GM23338 (cell line): ENCODE data around the gene HMOX1. TPM values are rescaled to one million over a fixed set of nuclear protein-coding genes. Genes with fewer than 3 reads are reported as not detected.

ENCODE experiments used
- ATAC-seq: fragments of 200-7000 bp; cut with Tn5 transposase; 3 replicates; pipeline ENCODE4 v1.9.1; 2020
- DNase-seq: peaks from one replicate; pipeline ENCODE4 v3.0.0-alpha.2; 2015; ENCODE audit warnings: low spot score
- H2AFZ ChIP-seq: fragments of 200-600 bp; sonication (generic); 2 replicates; pipeline ENCODE4 v1.8.0; 2016; ENCODE audit warnings: antibody characterized with exemption, mild to moderate bottlenecking, moderate library complexity
- H3F3A ChIP-seq: fragments of 200-600 bp; sonication (generic); replicated peaks from 2 replicates; pipeline ENCODE4 v1.8.0; 2017; ENCODE audit warnings: antibody characterized with exemption, mixed run types, low read depth
- H3K27ac ChIP-seq: fragments of 200-600 bp; sonication (generic); 2 replicates; pipeline ENCODE4 v1.6.1; 2016; ENCODE audit warnings: low read depth
- H3K27me3 ChIP-seq: fragments of 200-600 bp; sonication (generic); 2 replicates; pipeline ENCODE4 v1.8.0; 2016; ENCODE audit warnings: mild to moderate bottlenecking, mixed run types, moderate library complexity; ENCODE audit not compliant: insufficient read depth
- H3K36me3 ChIP-seq: fragments of 200-600 bp; sonication (generic); 2 replicates; pipeline ENCODE4 v1.8.0; 2016; ENCODE audit warnings: mild to moderate bottlenecking; ENCODE audit not compliant: insufficient read depth
- H3K4me1 ChIP-seq: fragments of 200-600 bp; sonication (generic); 2 replicates; pipeline ENCODE4 v1.8.0; 2016; ENCODE audit warnings: mild to moderate bottlenecking, moderate library complexity; ENCODE audit not compliant: insufficient read depth
- H3K4me2 ChIP-seq: fragments of 200-600 bp; sonication (generic); 2 replicates; pipeline ENCODE4 v1.7.1; 2017; ENCODE audit warnings: mixed run types
- H3K4me3 ChIP-seq: fragments of 200-600 bp; sonication (generic); 2 replicates; pipeline ENCODE4 v1.6.1; 2016; ENCODE audit warnings: mixed run types
- H3K79me2 ChIP-seq: fragments of 200-600 bp; sonication (generic); replicated peaks from 2 replicates; pipeline ENCODE4 v1.8.0; 2017; ENCODE audit warnings: mild to moderate bottlenecking; ENCODE audit not compliant: insufficient read depth
- H3K9me2 ChIP-seq: fragments of 200-600 bp; sonication (generic); 2 replicates; pipeline ENCODE4 v1.8.0; 2017; ENCODE audit not compliant: insufficient read depth
- H4K20me1 ChIP-seq: fragments of 200-600 bp; sonication (generic); replicated peaks from 2 replicates; pipeline ENCODE4 v1.8.0; 2017; ENCODE audit warnings: mild to moderate bottlenecking; ENCODE audit not compliant: insufficient read depth
- H3K27ac Mint-ChIP-seq: 2 replicates; pipeline ENCODE4 v1.8.0; 2020; ENCODE audit warnings: inconsistent platforms, mild to moderate bottlenecking, moderate library complexity, mixed read lengths
- H3K27me3 Mint-ChIP-seq: 3 replicates; pipeline ENCODE4 v1.8.0; 2022; ENCODE audit warnings: low read depth, mild to moderate bottlenecking, moderate library complexity, mixed read lengths, inconsistent platforms; ENCODE audit not compliant: insufficient read depth, poor library complexity
- H3K36me3 Mint-ChIP-seq: 3 replicates; pipeline ENCODE4 v1.8.0; 2021; ENCODE audit warnings: low read depth, mild to moderate bottlenecking, inconsistent platforms, moderate library complexity, mixed read lengths
- H3K4me1 Mint-ChIP-seq: 3 replicates; pipeline ENCODE4 v1.8.0; 2020; ENCODE audit warnings: mild to moderate bottlenecking, inconsistent platforms, mixed read lengths
- H3K4me3 Mint-ChIP-seq: 3 replicates; pipeline ENCODE4 v1.8.0; 2021; ENCODE audit warnings: moderate library complexity, mild to moderate bottlenecking, inconsistent platforms, mixed read lengths
- H3K9me3 Mint-ChIP-seq: 3 replicates; pipeline ENCODE4 v1.8.0; 2020; ENCODE audit warnings: moderate library complexity, mild to moderate bottlenecking, inconsistent platforms, mixed read lengths
- CREB1 ChIP-seq: fragments of 250-450 bp; sonication (Bioruptor Pico); IDR thresholded peaks from 2 replicates; pipeline ENCODE4 v1.5.0; 2020; ENCODE audit warnings: low read depth, mild to moderate bottlenecking, moderate library complexity
- CTCF ChIP-seq, 2 experiments: fragments of 200-600 bp in 1 of 2; sonication (generic) in 1 of 2; conservative IDR thresholded peaks; 2 replicates each; pipeline versions ENCODE4 v1.5.1 to v1.6.1; 2016 to 2017; ENCODE audit warnings: antibody characterized with exemption in 2 of 2, low read depth in 2 of 2, mild to moderate bottlenecking in 2 of 2, moderate library complexity in 1 of 2
- EZH2 ChIP-seq: fragments of 200-600 bp; sonication (generic); IDR thresholded peaks from one replicate; pipeline ENCODE4 v1.8.0; 2017; ENCODE audit warnings: antibody characterized with exemption, mild to moderate bottlenecking, low read depth; ENCODE audit not compliant: unreplicated experiment
- EZH2phosphoT487 ChIP-seq: fragments of 200-600 bp; sonication (generic); IDR thresholded peaks from one replicate; pipeline ENCODE4 v1.8.1; 2018; ENCODE audit warnings: antibody characterized with exemption; ENCODE audit not compliant: unreplicated experiment
- JUNB ChIP-seq: IDR thresholded peaks from one replicate; pipeline ENCODE4 v1.6.1; 2016; ENCODE audit warnings: antibody characterized with exemption; ENCODE audit not compliant: unreplicated experiment
- NANOG ChIP-seq: IDR thresholded peaks from 2 replicates; pipeline ENCODE4 v1.6.1; 2016; ENCODE audit warnings: antibody characterized with exemption, borderline replicate concordance
- POLR2AphosphoS5 ChIP-seq: IDR thresholded peaks from 2 replicates; pipeline ENCODE4 v1.6.1; 2016; ENCODE audit warnings: antibody characterized with exemption, low read depth
- REST ChIP-seq: IDR thresholded peaks from one replicate; pipeline ENCODE4 v1.6.1; 2018; ENCODE audit warnings: antibody characterized with exemption; ENCODE audit not compliant: unreplicated experiment
- STAT1 ChIP-seq: IDR thresholded peaks from one replicate; pipeline ENCODE4 v1.6.1; 2016; ENCODE audit warnings: antibody characterized with exemption; ENCODE audit not compliant: unreplicated experiment
- ZNF114 ChIP-seq: fragments of 250-450 bp; sonication (Bioruptor Pico); IDR thresholded peaks from 2 replicates; pipeline ENCODE4 v1.5.0; 2020; ENCODE audit warnings: mild to moderate bottlenecking, moderate library complexity
- ZNF331 ChIP-seq: fragments of 250-450 bp; sonication (Bioruptor Pico); IDR thresholded peaks from 2 replicates; pipeline ENCODE4 v1.5.0; 2020; ENCODE audit warnings: low read depth, mild to moderate bottlenecking, moderate library complexity
- ZNF462 ChIP-seq: fragments of 250-450 bp; sonication (Bioruptor Pico); IDR thresholded peaks from 2 replicates; pipeline ENCODE4 v1.5.0; 2020; ENCODE audit warnings: mild to moderate bottlenecking, moderate library complexity
- polyA plus RNA-seq: library from polyadenylated mRNA; unstranded; fragments of >200 nt; fragmentation: Nextera tagmentation; extraction: Ambion mirVana; gene quantifications from 2 replicates; pipeline ENCODE4 v1.2.1, GENCODE V29; 2016
- total RNA-seq: library from RNA; depleted of rRNA; stranded (reverse); fragments of >200 nt; shearing (Covaris generic); gene quantifications from 2 replicates; pipeline ENCODE4 v1.2.3, GENCODE V29; 2014
- TF ChIP-seq, protein P1 (sequence below): IDR thresholded peaks from 2 replicates; pipeline ENCODE4 v1.6.1; 2016; ENCODE audit warnings: antibody characterized with exemption

HMOX1 gene
- total and polyA plus RNA-seq, 2 experiments from 2014 or later, result 10.9 to 22.6 TPM

GRCh38 chr22:35440129-35440528, 59.2 kb downstream of the HMOX1 start:
- no peak for TF ChIP-seq STAT1
- TF ChIP-seq EZH2phosphoT487, result no peak
- no peak for TF ChIP-seq CTCF (conservative IDR thresholded peaks at IDR 0.05; ENCODE audit: low read depth in 2 of 2)
- no peak for TF ChIP-seq JUNB
- TF ChIP-seq EZH2, result no peak
- no peak for TF ChIP-seq ZNF331
- TF ChIP-seq POLR2AphosphoS5, result no peak
- TF ChIP-seq, protein P1, sequence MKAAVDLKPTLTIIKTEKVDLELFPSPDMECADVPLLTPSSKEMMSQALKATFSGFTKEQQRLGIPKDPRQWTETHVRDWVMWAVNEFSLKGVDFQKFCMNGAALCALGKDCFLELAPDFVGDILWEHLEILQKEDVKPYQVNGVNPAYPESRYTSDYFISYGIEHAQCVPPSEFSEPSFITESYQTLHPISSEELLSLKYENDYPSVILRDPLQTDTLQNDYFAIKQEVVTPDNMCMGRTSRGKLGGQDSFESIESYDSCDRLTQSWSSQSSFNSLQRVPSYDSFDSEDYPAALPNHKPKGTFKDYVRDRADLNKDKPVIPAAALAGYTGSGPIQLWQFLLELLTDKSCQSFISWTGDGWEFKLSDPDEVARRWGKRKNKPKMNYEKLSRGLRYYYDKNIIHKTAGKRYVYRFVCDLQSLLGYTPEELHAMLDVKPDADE, result no peak
- no peak for TF ChIP-seq CREB1 (CRISPR knock-in tag)
- no peak for TF ChIP-seq ZNF114 (CRISPR knock-in tag)
- no peak for TF ChIP-seq ZNF462 (CRISPR knock-in tag)
- TF ChIP-seq NANOG, result no peak
- no peak for TF ChIP-seq REST
- H3F3A ChIP-seq, result peaks cover 4% of the 10 kb centered on the region; the same call in 1 of the 2 replicates
- H2AFZ ChIP-seq, result no peak overlapping the region
- no peaks in the 10 kb centered on the region for H3K79me2 ChIP-seq
- no peaks in the 10 kb centered on the region for H3K4me1 ChIP-seq
- H3K36me3 ChIP-seq, result no peaks in the 10 kb centered on the region
- Mint-ChIP-seq H3K4me1 (peaks cover 12% of the 10 kb centered on the region), H3K27me3 (peaks cover 17% of the 10 kb centered on the region), H3K36me3 (peaks cover 17% of the 10 kb centered on the region; the same call in 2 of the 3 replicates), H3K27ac (no peak overlapping the region), H3K9me3 (no peaks in the 10 kb centered on the region; the same call in 1 of the 3 replicates), H3K4me3 (no peak overlapping the region)
- no peak for ATAC-seq
- no peaks in the 10 kb centered on the region for H3K27me3 ChIP-seq
- no peak overlapping the region for H3K4me2 ChIP-seq
- no peak for DNase-seq
- H3K4me3 ChIP-seq, result no peak overlapping the region
- H4K20me1 ChIP-seq, result no peaks in the 10 kb centered on the region; the same call in 1 of the 2 replicates
- no peak overlapping the region for H3K27ac ChIP-seq
- no peaks in the 10 kb centered on the region for H3K9me2 ChIP-seq
